Measurements from ENCODE around the gene HDAC4.
A peak's percentile ranks its signal among the peaks of the same experiment; 100 is the strongest.

The HDAC4 gene

GRCh38 chr2:239315308-239315707 is 85.5 kb downstream of the HDAC4 start:
- Mint-ChIP-seq H3K27ac (peak overlapping the region; percentile 73 to 80), H3K4me1 (ENCODE audit: low read depth in 2 of 2) (peaks cover 30 to 31% of the 10 kb centered on the region in 2 donors), H3K27me3 (no peaks in the 10 kb centered on the region), H3K4me3 (peak overlapping the region; percentile 67 to 69), H3K36me3 (ENCODE audit: insufficient read depth) (peaks cover 4% of the 10 kb centered on the region), H3K9me3 (no peaks in the 10 kb centered on the region)
- ATAC-seq (replicated peaks): peak; percentile 61
- no peak for DNase-seq

- ATAC-seq (replicated peaks) (no peak), DNase-seq (no peak)
- H3K27me3 Mint-ChIP-seq: no peaks in the 10 kb centered on the region
Measured at GRCh38 chr2:239313776-239314175, 87.0 kb downstream of the HDAC4 start.

GRCh38 chr2:239312741-239313667 is 87.8 kb downstream of the HDAC4 start:
- DNase-seq (no peak), ATAC-seq (replicated peaks) (no peak)
- Mint-ChIP-seq H3K36me3 (ENCODE audit: insufficient read depth) (peaks cover 4% of the 10 kb centered on the region), H3K9me3 (no peaks in the 10 kb centered on the region), H3K4me3 (no peak overlapping the region), H3K4me1 (ENCODE audit: low read depth in 2 of 2) (peaks cover 25 to 28% of the 10 kb centered on the region in 2 donors), H3K27me3 (no peaks in the 10 kb centered on the region), H3K27ac (no peak overlapping the region)

More at GRCh38 chr2:239313776-239314175, 87.0 kb downstream of the HDAC4 start:
- Mint-ChIP-seq H3K9me3 (no peaks in the 10 kb centered on the region), H3K4me1 (ENCODE audit: low read depth in 2 of 2) (peaks cover 26 to 29% of the 10 kb centered on the region in 2 donors), H3K36me3 (ENCODE audit: insufficient read depth) (peaks cover 4% of the 10 kb centered on the region), H3K27ac (no peak overlapping the region), H3K4me3 (no peak overlapping the region)

GRCh38 chr2:239312081-239312511 is 88.7 kb downstream of the HDAC4 start:
- H3K27ac Mint-ChIP-seq: no peak overlapping the region
- H3K4me1 Mint-ChIP-seq (ENCODE audit: low read depth in 2 of 2): peaks cover 23 to 29% of the 10 kb centered on the region in 2 donors
- no peak overlapping the region for H3K4me3 Mint-ChIP-seq
- no peaks in the 10 kb centered on the region for H3K27me3 Mint-ChIP-seq
- DNase-seq: no peak
- H3K9me3 Mint-ChIP-seq: no peaks in the 10 kb centered on the region
- no peak for ATAC-seq (replicated peaks)
- H3K36me3 Mint-ChIP-seq (ENCODE audit: insufficient read depth): peaks cover 4% of the 10 kb centered on the region

- H3K4me3 Mint-ChIP-seq: no peak overlapping the region
- H3K4me1 Mint-ChIP-seq (ENCODE audit: low read depth in 2 of 2): peaks cover 16 to 25% of the 10 kb centered on the region in 2 donors
- H3K27me3 Mint-ChIP-seq: no peaks in the 10 kb centered on the region
- no peaks in the 10 kb centered on the region for H3K9me3 Mint-ChIP-seq
- no peak overlapping the region for H3K27ac Mint-ChIP-seq
- no peak for ATAC-seq (replicated peaks)
- H3K36me3 Mint-ChIP-seq (ENCODE audit: insufficient read depth): no peaks in the 10 kb centered on the region
- DNase-seq: no peak
Measured at GRCh38 chr2:239311132-239312040, 89.4 kb downstream of the HDAC4 start.

- Mint-ChIP-seq H3K9me3 (no peaks in the 10 kb centered on the region), H3K4me1 (ENCODE audit: low read depth in 2 of 2) (peaks cover 13 to 24% of the 10 kb centered on the region in 2 donors), H3K36me3 (ENCODE audit: insufficient read depth) (no peaks in the 10 kb centered on the region), H3K27me3 (no peaks in the 10 kb centered on the region), H3K4me3 (no peak overlapping the region), H3K27ac (no peak overlapping the region)
- ATAC-seq (replicated peaks) (no peak), DNase-seq (no peak)
Measured at GRCh38 chr2:239310401-239311061, 90.3 kb downstream of the HDAC4 start.

GRCh38 chr2:239309398-239310245 is 91.2 kb downstream of the HDAC4 start:
- DNase-seq (no peak), ATAC-seq (replicated peaks) (no peak)
- H3K4me1 Mint-ChIP-seq (ENCODE audit: low read depth in 2 of 2): peaks cover 10 to 17% of the 10 kb centered on the region in 2 donors
- no peaks in the 10 kb centered on the region for H3K27me3 Mint-ChIP-seq
- H3K4me3 Mint-ChIP-seq: no peak overlapping the region
- H3K27ac Mint-ChIP-seq: no peak overlapping the region
- no peaks in the 10 kb centered on the region for H3K36me3 Mint-ChIP-seq (ENCODE audit: insufficient read depth)
- no peaks in the 10 kb centered on the region for H3K9me3 Mint-ChIP-seq

GRCh38 chr2:239308661-239309397 is 92.0 kb downstream of the HDAC4 start:
- no peak for ATAC-seq (replicated peaks)
- Mint-ChIP-seq H3K4me1 (ENCODE audit: low read depth in 2 of 2) (peaks cover 14 to 16% of the 10 kb centered on the region in 2 donors), H3K4me3 (no peak overlapping the region), H3K27ac (no peak overlapping the region), H3K27me3 (no peaks in the 10 kb centered on the region), H3K9me3 (no peaks in the 10 kb centered on the region), H3K36me3 (ENCODE audit: insufficient read depth) (no peaks in the 10 kb centered on the region)
- no peak for DNase-seq

GRCh38 chr2:239307921-239308613 is 92.8 kb downstream of the HDAC4 start:
- DNase-seq (no peak), ATAC-seq (replicated peaks) (no peak)
- Mint-ChIP-seq H3K4me3 (no peak overlapping the region), H3K9me3 (no peaks in the 10 kb centered on the region), H3K27ac (peak overlapping the region in 1 of 2 donors; percentile 65), H3K36me3 (ENCODE audit: insufficient read depth) (no peaks in the 10 kb centered on the region), H3K27me3 (no peaks in the 10 kb centered on the region), H3K4me1 (ENCODE audit: low read depth in 2 of 2) (peaks cover 20 to 23% of the 10 kb centered on the region in 2 donors)

- Mint-ChIP-seq H3K27ac (no peak overlapping the region), H3K36me3 (ENCODE audit: insufficient read depth) (no peaks in the 10 kb centered on the region), H3K4me1 (ENCODE audit: low read depth in 2 of 2) (peaks cover 20 to 28% of the 10 kb centered on the region in 2 donors), H3K27me3 (no peaks in the 10 kb centered on the region), H3K4me3 (no peak overlapping the region), H3K9me3 (no peaks in the 10 kb centered on the region)
- ATAC-seq (replicated peaks) (no peak), DNase-seq (no peak)
Measured at GRCh38 chr2:239307221-239307569, 93.6 kb downstream of the HDAC4 start.

- Mint-ChIP-seq H3K4me1 (ENCODE audit: low read depth in 2 of 2) (peaks cover 20 to 26% of the 10 kb centered on the region in 2 donors), H3K4me3 (no peak overlapping the region), H3K36me3 (ENCODE audit: insufficient read depth) (no peaks in the 10 kb centered on the region), H3K27me3 (no peaks in the 10 kb centered on the region), H3K27ac (peak overlapping the region in 1 of 2 donors; percentile 81), H3K9me3 (no peaks in the 10 kb centered on the region)
- no peak for ATAC-seq (replicated peaks)
- DNase-seq: no peak
Measured at GRCh38 chr2:239306274-239307220, 94.3 kb downstream of the HDAC4 start.
